Tibial artery (tissue), 4 donors: Measurements from ENCODE around the gene EIPR1.

Source experiments
- DNase-seq, 2 donors: peaks; one replicate each; pipeline ENCODE4 v3.0.0-alpha.2; 2019
- H3K27ac ChIP-seq, 2 donors: fragments of 200-600 bp; sonication (generic) in 1 of 2; 1 replicate in 1 of 2; 2 replicates in 1 of 2; pipeline ENCODE4 v1.5.1; 2018 to 2019; ENCODE audit warnings: mild to moderate bottlenecking in 1 of 2
- H3K27me3 ChIP-seq, 2 donors: fragments of 200-600 bp; sonication (generic) in 1 of 2; one replicate each; pipeline versions ENCODE4 v1.5.1 to v1.6.0; 2016 to 2019
- H3K36me3 ChIP-seq, 3 donors: fragments of 200-600 bp; sonication (generic) in 2 of 3; one replicate each; pipeline ENCODE4 v1.5.1; 2016 to 2019; ENCODE audit warnings: mild to moderate bottlenecking in 2 of 3
- H3K4me1 ChIP-seq, 4 donors: fragments of 200-600 bp; sonication (generic) in 2 of 4; 1 replicate in 3 of 4; 2 replicates in 1 of 4; pipeline ENCODE4 v1.5.1; 2016 to 2019
- H3K4me3 ChIP-seq, 2 donors: fragments of 200-600 bp; sonication (generic) in 1 of 2; 1 replicate in 1 of 2; 2 replicates in 1 of 2; pipeline ENCODE4 v1.5.1; 2018 to 2019; ENCODE audit warnings: mild to moderate bottlenecking in 2 of 2
- H3K9me3 ChIP-seq, 3 donors: fragments of 200-600 bp; sonication (generic) in 1 of 3; one replicate each; pipeline ENCODE4 v1.5.1; 2016 to 2019
- intact Hi-C: fragments of 100-400 bp; cut with DNase I; formaldehyde crosslinking; loops from one replicate; pipeline ENCODE4 v1.15.0; 2023; ENCODE audit warnings: low total_unique reads
- TF ChIP-seq, protein P1 (sequence below), 2 experiments: fragments of 200-600 bp in 1 of 2; fragments of 450-650 bp in 1 of 2; IDR thresholded peaks; one replicate each; pipeline ENCODE4 v1.5.1; 2017 to 2019; ENCODE audit warnings: antibody characterized with exemption in 2 of 2, mild to moderate bottlenecking in 1 of 2, moderate library complexity in 1 of 2

EIPR1 gene

GRCh38 chr2:3163401-3163800 is 214.2 kb downstream of the EIPR1 start:
- no peak overlapping the region for H3K27ac ChIP-seq
- no peaks in the 10 kb centered on the region for H3K27me3 ChIP-seq
- peaks cover 0 to 25% (median 11%) of the 10 kb centered on the region in 3 donors for H3K9me3 ChIP-seq
- H3K4me1 ChIP-seq, result no peaks in the 10 kb centered on the region
- no peak overlapping the region for H3K4me3 ChIP-seq
- DNase-seq, result no peak
- H3K36me3 ChIP-seq, result peaks cover 0 to 9% (median 0%) of the 10 kb centered on the region in 3 donors
- TF ChIP-seq, protein P1, sequence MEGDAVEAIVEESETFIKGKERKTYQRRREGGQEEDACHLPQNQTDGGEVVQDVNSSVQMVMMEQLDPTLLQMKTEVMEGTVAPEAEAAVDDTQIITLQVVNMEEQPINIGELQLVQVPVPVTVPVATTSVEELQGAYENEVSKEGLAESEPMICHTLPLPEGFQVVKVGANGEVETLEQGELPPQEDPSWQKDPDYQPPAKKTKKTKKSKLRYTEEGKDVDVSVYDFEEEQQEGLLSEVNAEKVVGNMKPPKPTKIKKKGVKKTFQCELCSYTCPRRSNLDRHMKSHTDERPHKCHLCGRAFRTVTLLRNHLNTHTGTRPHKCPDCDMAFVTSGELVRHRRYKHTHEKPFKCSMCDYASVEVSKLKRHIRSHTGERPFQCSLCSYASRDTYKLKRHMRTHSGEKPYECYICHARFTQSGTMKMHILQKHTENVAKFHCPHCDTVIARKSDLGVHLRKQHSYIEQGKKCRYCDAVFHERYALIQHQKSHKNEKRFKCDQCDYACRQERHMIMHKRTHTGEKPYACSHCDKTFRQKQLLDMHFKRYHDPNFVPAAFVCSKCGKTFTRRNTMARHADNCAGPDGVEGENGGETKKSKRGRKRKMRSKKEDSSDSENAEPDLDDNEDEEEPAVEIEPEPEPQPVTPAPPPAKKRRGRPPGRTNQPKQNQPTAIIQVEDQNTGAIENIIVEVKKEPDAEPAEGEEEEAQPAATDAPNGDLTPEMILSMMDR (IDR thresholded peaks at IDR 0.05), result no peak
- intact Hi-C loops, result no loop called here

- no peak for DNase-seq
- intact Hi-C loops, result no loop called here
- H3K4me1 ChIP-seq, result no peaks in the 10 kb centered on the region
- no peak overlapping the region for H3K4me3 ChIP-seq
- H3K27me3 ChIP-seq, result no peaks in the 10 kb centered on the region
- peaks cover 0 to 25% (median 11%) of the 10 kb centered on the region in 3 donors for H3K9me3 ChIP-seq
- H3K27ac ChIP-seq, result no peak overlapping the region
- TF ChIP-seq, protein P1 (IDR thresholded peaks at IDR 0.05), result no peak
- H3K36me3 ChIP-seq, result peaks cover 0 to 9% (median 0%) of the 10 kb centered on the region in 3 donors
Measured at GRCh38 chr2:3162442-3163077, 215.1 kb downstream of the EIPR1 start.

DNA sequence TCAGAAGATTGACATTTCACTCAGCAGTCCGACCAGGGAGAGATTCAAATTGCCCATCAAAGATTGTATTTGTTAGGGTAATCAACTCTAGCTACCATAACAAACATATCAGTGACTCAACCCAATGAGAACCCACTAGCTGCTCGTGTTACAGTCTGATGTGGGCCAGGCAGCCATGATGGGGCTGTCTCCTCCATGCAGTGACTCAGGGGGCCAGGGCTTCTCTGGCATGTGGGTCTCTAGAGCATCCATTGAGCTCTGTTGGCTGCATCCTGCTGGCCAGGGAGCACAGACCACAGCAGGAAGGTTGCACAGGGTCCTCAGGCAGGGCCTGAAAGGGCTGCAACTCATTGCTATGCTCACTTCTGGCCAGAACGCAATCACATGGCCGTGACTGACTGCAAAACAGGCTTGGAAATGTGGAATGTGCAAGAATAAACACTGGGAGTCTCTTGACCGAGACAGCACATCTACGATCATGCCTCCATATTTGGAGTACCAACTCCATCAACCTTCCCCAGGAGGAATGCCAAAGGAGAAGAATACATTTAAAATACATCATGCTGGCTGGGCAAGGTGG is 216.8 kb downstream of the EIPR1 start:
- Histone ChIP-seq H3K4me3 (no peak overlapping the region), H3K9me3 (peaks cover 0 to 25% (median 11%) of the 10 kb centered on the region in 3 donors), H3K36me3 (peaks cover 0 to 9% (median 0%) of the 10 kb centered on the region in 3 donors), H3K4me1 (no peaks in the 10 kb centered on the region), H3K27me3 (no peaks in the 10 kb centered on the region), H3K27ac (no peak overlapping the region)
- TF ChIP-seq, protein P1 (IDR thresholded peaks at IDR 0.05), result no peak
- intact Hi-C loops, result no loop called here
- no peak for DNase-seq

DNA sequence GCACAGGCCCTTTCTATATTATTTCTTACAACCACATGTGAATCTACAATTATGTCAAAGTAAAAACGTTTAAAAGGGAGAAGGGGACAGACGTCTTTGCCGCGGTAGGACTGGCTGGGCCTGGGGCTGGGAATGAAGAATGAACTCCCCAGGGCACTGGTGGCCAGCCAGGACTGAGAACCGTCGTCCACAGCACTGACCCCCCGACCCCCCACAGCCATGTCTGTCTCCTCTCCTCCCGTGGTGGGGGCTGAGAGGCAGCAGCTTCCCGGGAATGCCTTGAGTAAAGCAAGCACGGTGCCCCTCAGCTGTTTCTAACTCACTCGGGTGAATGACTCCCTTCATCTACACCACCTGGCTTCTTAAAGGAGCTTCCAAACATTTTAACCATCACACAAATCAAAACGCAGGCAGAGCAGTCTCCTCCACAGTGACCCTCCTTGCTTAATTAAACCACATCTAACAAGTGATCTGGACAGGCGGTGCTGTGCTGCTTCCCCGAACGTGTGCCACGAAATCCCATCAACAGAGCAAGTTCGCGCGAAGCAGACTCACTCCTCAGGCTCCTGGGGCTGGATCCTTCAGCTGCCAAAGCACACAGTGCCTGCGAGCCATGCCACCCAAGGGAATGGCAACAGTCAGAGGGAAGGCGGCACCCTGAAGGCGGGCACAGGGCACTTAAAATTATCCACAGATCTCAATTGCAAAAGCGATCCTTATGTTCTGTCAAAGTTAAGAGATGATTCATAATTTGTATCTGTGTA is 217.7 kb downstream of the EIPR1 start:
- intact Hi-C loops, result no loop called here
- Histone ChIP-seq H3K4me1 (no peaks in the 10 kb centered on the region), H3K4me3 (no peak overlapping the region), H3K27me3 (no peaks in the 10 kb centered on the region), H3K9me3 (peaks cover 0 to 22% (median 11%) of the 10 kb centered on the region in 3 donors), H3K27ac (no peak overlapping the region), H3K36me3 (peaks cover 0 to 9% (median 0%) of the 10 kb centered on the region in 3 donors)
- TF ChIP-seq, protein P1 (IDR thresholded peaks at IDR 0.05), result no peak
- no peak for DNase-seq

GRCh38 chr2:3154700-3155099 is 222.9 kb downstream of the EIPR1 start:
- TF ChIP-seq, protein P1 (IDR thresholded peaks at IDR 0.05), result no peak
- H3K27me3 ChIP-seq, result no peaks in the 10 kb centered on the region

More at GRCh38 chr2:3154700-3155099, 222.9 kb downstream of the EIPR1 start:
- intact Hi-C loops, result no loop called here
- no peak for DNase-seq
- no peak overlapping the region for H3K27ac ChIP-seq
- no peaks in the 10 kb centered on the region for H3K4me1 ChIP-seq
- H3K36me3 ChIP-seq, result no peaks in the 10 kb centered on the region
- no peaks in the 10 kb centered on the region for H3K9me3 ChIP-seq
- H3K4me3 ChIP-seq, result no peak overlapping the region
